ENCODE data around the gene WDR11. TPM values are rescaled to one million over a fixed set of nuclear protein-coding genes. Genes with fewer than 3 reads are reported as not detected.
A peak's percentile ranks its signal among the peaks of the same experiment; 100 is the strongest.

WDR11 gene
- total RNA-seq, 1 experiment from 2014 or later = 48.7 TPM

DNA sequence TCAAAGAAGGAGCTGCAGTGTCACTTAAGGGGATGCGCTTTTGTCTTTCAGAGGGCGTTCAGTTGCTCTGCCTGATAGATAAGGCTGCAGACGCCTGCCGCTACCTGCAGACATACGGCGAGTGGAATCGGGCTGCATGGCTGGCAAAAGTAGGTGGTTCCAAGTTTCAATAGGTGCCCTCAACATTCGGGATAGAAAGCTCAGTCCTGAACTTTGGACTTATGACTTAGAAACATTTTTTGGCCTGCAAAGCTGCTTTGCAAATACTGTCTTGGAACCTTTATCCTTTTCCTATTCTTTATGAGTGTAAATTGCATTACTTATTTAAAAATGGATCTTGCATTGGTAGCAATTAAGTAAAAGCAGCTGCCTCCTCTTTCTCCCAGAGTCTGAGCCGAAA, 54.1 kb downstream of the WDR11 start:
- H2AFZ ChIP-seq (ENCODE audit: low read length) = no peak overlapping the region
- no peak overlapping the region for H3K14ac ChIP-seq (ENCODE audit: insufficient read depth, low read length)
- H2BK12ac ChIP-seq (ENCODE audit: insufficient read length, low read depth, low read length) = no peak overlapping the region
- H3K4me1 ChIP-seq (ENCODE audit: insufficient read depth, low read length) = no peaks in the 10 kb centered on the region
- Mint-ChIP-seq H3K9me3 (peaks cover 9 to 15% of the 10 kb centered on the region in 2 experiments), H3K27ac (peak overlapping the region in 1 of 3 experiments; percentile 70; a peak in 1 of 7 replicates), H3K36me3 (ENCODE audit: insufficient read depth in 1 of 3, low read depth in 3 of 3) (peaks cover 44 to 89% (median 86%) of the 10 kb centered on the region in 3 experiments), H3K27me3 (ENCODE audit: low read depth) (no peaks in the 10 kb centered on the region), H3K4me1 (no peaks in the 10 kb centered on the region), H3K4me3 (no peak overlapping the region)
- no peak overlapping the region for H3K27ac ChIP-seq (ENCODE audit: insufficient read length, low read depth, low read length)
- no peak overlapping the region for H3K4me2 ChIP-seq (ENCODE audit: insufficient read depth, insufficient read length, low read length)
- H2AK5ac ChIP-seq (ENCODE audit: insufficient read length, low read length) = no peak overlapping the region
- H2BK5ac ChIP-seq (ENCODE audit: insufficient read length, low read length) = no peak overlapping the region
- H4K20me1 ChIP-seq (ENCODE audit: control insufficient read depth, insufficient read depth, insufficient read length) = no peaks in the 10 kb centered on the region
- H3K9ac ChIP-seq (ENCODE audit: extremely low read depth, insufficient read length, low read length) = no peak overlapping the region
- H3K79me2 ChIP-seq (ENCODE audit: insufficient read depth, low read length) = no peaks in the 10 kb centered on the region
- no peak overlapping the region for H4K8ac ChIP-seq (replicated peaks; ENCODE audit: insufficient read length, low read depth, low read length)
- H4K5ac ChIP-seq (ENCODE audit: insufficient read length, low read depth, low read length) = no peak overlapping the region
- H2BK20ac ChIP-seq (ENCODE audit: low read depth, low read length, poor library complexity, severe bottlenecking) = no peak overlapping the region
- H3K23ac ChIP-seq (ENCODE audit: insufficient read length, low read depth, low read length) = no peak overlapping the region
- no peaks in the 10 kb centered on the region for H3K79me1 ChIP-seq (ENCODE audit: insufficient read depth, low read depth, low read length, poor library complexity, severe bottlenecking)
- H4K91ac ChIP-seq (ENCODE audit: insufficient read length, low read depth, low read length) = no peak overlapping the region
- H3K18ac ChIP-seq (ENCODE audit: insufficient read length, low read depth, low read length) = no peak overlapping the region
- DNase-seq = no peak
- H3K27me3 ChIP-seq (ENCODE audit: insufficient read depth, low read length) = no peaks in the 10 kb centered on the region
- WGBS (ENCODE audit: extremely low coverage, insufficient read length, low lambda C conversion rate) = no CpG with 5 or more reads among the region's 9 CpGs
- no peak overlapping the region for H2BK120ac ChIP-seq (ENCODE audit: low read depth, low read length, poor library complexity, severe bottlenecking)
- peaks cover 8% of the 10 kb centered on the region for H3K9me3 ChIP-seq (ENCODE audit: control insufficient read depth, low read depth, low read length)
- H3T11ph ChIP-seq (ENCODE audit: low read length) = no peak overlapping the region
- H3K4ac ChIP-seq (ENCODE audit: low read depth, low read length) = no peak overlapping the region
- H3K56ac ChIP-seq (ENCODE audit: insufficient read length, low read depth, low read length) = no peak overlapping the region
- no peak overlapping the region for H2BK15ac ChIP-seq (ENCODE audit: low read depth, low read length)
- TF ChIP-seq, protein P1, sequence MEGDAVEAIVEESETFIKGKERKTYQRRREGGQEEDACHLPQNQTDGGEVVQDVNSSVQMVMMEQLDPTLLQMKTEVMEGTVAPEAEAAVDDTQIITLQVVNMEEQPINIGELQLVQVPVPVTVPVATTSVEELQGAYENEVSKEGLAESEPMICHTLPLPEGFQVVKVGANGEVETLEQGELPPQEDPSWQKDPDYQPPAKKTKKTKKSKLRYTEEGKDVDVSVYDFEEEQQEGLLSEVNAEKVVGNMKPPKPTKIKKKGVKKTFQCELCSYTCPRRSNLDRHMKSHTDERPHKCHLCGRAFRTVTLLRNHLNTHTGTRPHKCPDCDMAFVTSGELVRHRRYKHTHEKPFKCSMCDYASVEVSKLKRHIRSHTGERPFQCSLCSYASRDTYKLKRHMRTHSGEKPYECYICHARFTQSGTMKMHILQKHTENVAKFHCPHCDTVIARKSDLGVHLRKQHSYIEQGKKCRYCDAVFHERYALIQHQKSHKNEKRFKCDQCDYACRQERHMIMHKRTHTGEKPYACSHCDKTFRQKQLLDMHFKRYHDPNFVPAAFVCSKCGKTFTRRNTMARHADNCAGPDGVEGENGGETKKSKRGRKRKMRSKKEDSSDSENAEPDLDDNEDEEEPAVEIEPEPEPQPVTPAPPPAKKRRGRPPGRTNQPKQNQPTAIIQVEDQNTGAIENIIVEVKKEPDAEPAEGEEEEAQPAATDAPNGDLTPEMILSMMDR (conservative IDR thresholded peaks at IDR 0.05) = no peak
- no peaks in the 10 kb centered on the region for H3K23me2 ChIP-seq (ENCODE audit: insufficient read length, low read depth, low read length, poor library complexity, severe bottlenecking)
